ENCODE data around the gene BCAR3.

Gene BCAR3

GRCh38 chr1:93528412-93528811 is 153.2 kb downstream of the BCAR3 start:
- peak; percentile 12 for DNase-seq

- DNase-seq: no peak
These were observed 155.2 kb downstream of the BCAR3 start for GRCh38 chr1:93526431-93526830.

GRCh38 chr1:93525431-93525830 is 156.2 kb downstream of the BCAR3 start:
- no peak for DNase-seq

GRCh38 chr1:93522721-93523120 is 158.9 kb downstream of the BCAR3 start:
- no peak for DNase-seq

- no peak for DNase-seq
These were observed 160.0 kb downstream of the BCAR3 start for GRCh38 chr1:93521618-93522017.

GRCh38 chr1:93519199-93519829 is 162.3 kb downstream of the BCAR3 start:
- no peak for DNase-seq

GRCh38 chr1:93518516-93518915 is 163.1 kb downstream of the BCAR3 start:
- DNase-seq: no peak

- DNase-seq: no peak
These were observed 165.5 kb downstream of the BCAR3 start for GRCh38 chr1:93516164-93516563.

Data from GDM1 (cell line).